Measurements from ENCODE around the gene SYVN1. TPM values are rescaled to one million over a fixed set of nuclear protein-coding genes. Genes with fewer than 3 reads are reported as not detected.

The SYVN1 gene
- 4.1 and 10.1 TPM in 2 replicates for total RNA-seq

- peak; percentile 90 to 93 for DNase-seq (ENCODE audit: low read depth in 2 of 2)
These were observed at the start of gene SYVN1 for GRCh38 chr11:65134240-65134951. Gene SYVN1 (minus strand): TSS chr11:65134519. CDS start chr11:65133601, 918 bp downstream.

GRCh38 chr11:65183201-65183891 lies 49.0 kb upstream of the SYVN1 start:
- DNase-seq (ENCODE audit: low read depth in 2 of 2): no peak

GRCh38 chr11:65182258-65183170 lies 48.2 kb upstream of the SYVN1 start:
- DNase-seq (ENCODE audit: low read depth in 2 of 2): peak; percentile 40 to 60

GRCh38 chr11:65181569-65182257 lies 47.4 kb upstream of the SYVN1 start, which contains the start of gene CAPN1:
Gene CAPN1 (plus strand): TSS chr11:65181928. CDS start chr11:65182702, 774 bp downstream.
- DNase-seq (ENCODE audit: low read depth in 2 of 2): peak; percentile 57 to 70

GRCh38 chr11:65180877-65181568 lies 46.7 kb upstream of the SYVN1 start:
- DNase-seq (ENCODE audit: low read depth in 2 of 2): peak; percentile 66 to 74

GRCh38 chr11:65174571-65175010 lies 40.3 kb upstream of the SYVN1 start:
- DNase-seq (ENCODE audit: low read depth in 2 of 2): peak in 1 of 2 donors; percentile 46

GRCh38 chr11:65172600-65172999 lies 38.3 kb upstream of the SYVN1 start:
- no peak for DNase-seq (ENCODE audit: low read depth in 2 of 2)

- DNase-seq (ENCODE audit: low read depth in 2 of 2): no peak
These were observed 35.8 kb upstream of the SYVN1 start, which contains the start of gene SPDYC for GRCh38 chr11:65170058-65170534. Gene SPDYC (plus strand): TSS chr11:65170233. CDS start chr11:65171358, 1,125 bp downstream.

GRCh38 chr11:65169164-65169641 lies 34.9 kb upstream of the SYVN1 start:
- DNase-seq (ENCODE audit: low read depth in 2 of 2): peak; percentile 64 to 90

- DNase-seq (ENCODE audit: low read depth in 2 of 2): no peak
These were observed 33.3 kb upstream of the SYVN1 start for GRCh38 chr11:65167656-65168055.

GRCh38 chr11:65166893-65167292 lies 32.6 kb upstream of the SYVN1 start:
- no peak for DNase-seq (ENCODE audit: low read depth in 2 of 2)

GRCh38 chr11:65165410-65166317 lies 31.3 kb upstream of the SYVN1 start:
- no peak for DNase-seq (ENCODE audit: low read depth in 2 of 2)

GRCh38 chr11:65163684-65164083 lies 29.4 kb upstream of the SYVN1 start:
- DNase-seq (ENCODE audit: low read depth in 2 of 2): no peak

- DNase-seq (ENCODE audit: low read depth in 2 of 2): no peak
These were observed 26.3 kb upstream of the SYVN1 start for GRCh38 chr11:65160643-65161042.

GRCh38 chr11:65159012-65159411 lies 24.7 kb upstream of the SYVN1 start:
- no peak for DNase-seq (ENCODE audit: low read depth in 2 of 2)

GRCh38 chr11:65157336-65157735 lies 23.0 kb upstream of the SYVN1 start:
- DNase-seq (ENCODE audit: low read depth in 2 of 2): no peak

GRCh38 chr11:65156926-65157325 lies 22.6 kb upstream of the SYVN1 start:
- DNase-seq (ENCODE audit: low read depth in 2 of 2): no peak

- no peak for DNase-seq (ENCODE audit: low read depth in 2 of 2)
These were observed 21.9 kb upstream of the SYVN1 start for GRCh38 chr11:65156256-65156655.

- no peak for DNase-seq (ENCODE audit: low read depth in 2 of 2)
These were observed 17.8 kb upstream of the SYVN1 start for GRCh38 chr11:65152122-65152521.
